ENCODE data around the gene NRL. TPM values are rescaled to one million over a fixed set of nuclear protein-coding genes. Genes with fewer than 3 reads are reported as not detected.

The NRL gene
- total RNA-seq, 1 donor from 2014 or later: 1.2 TPM

- TF ChIP-seq CTCF (conservative IDR thresholded peaks at IDR 0.05; ENCODE audit: low read depth, low read length): no peak
- H3K4me3 ChIP-seq (ENCODE audit: low read depth, low read length): no peak overlapping the region
- DNase-seq (ENCODE audit: low read depth): no peak
Measured at GRCh38 chr14:24076302-24076601, 38.5 kb downstream of the NRL start.

GRCh38 chr14:24075485-24076301, 39.1 kb downstream of the NRL start:
- DNase-seq (ENCODE audit: low read depth): no peak
- no peak for TF ChIP-seq CTCF (conservative IDR thresholded peaks at IDR 0.05; ENCODE audit: low read depth, low read length)
- no peak overlapping the region for H3K4me3 ChIP-seq (ENCODE audit: low read depth, low read length)

GRCh38 chr14:24074625-24075484, 39.9 kb downstream of the NRL start:
- H3K4me3 ChIP-seq (ENCODE audit: low read depth, low read length): no peak overlapping the region
- TF ChIP-seq CTCF (conservative IDR thresholded peaks at IDR 0.05; ENCODE audit: low read depth, low read length): no peak
- no peak for DNase-seq (ENCODE audit: low read depth)

GRCh38 chr14:24072881-24073877, 41.6 kb downstream of the NRL start:
- H3K4me3 ChIP-seq (ENCODE audit: low read depth, low read length): no peak overlapping the region
- TF ChIP-seq CTCF (conservative IDR thresholded peaks at IDR 0.05; ENCODE audit: low read depth, low read length): no peak
- DNase-seq (ENCODE audit: low read depth): no peak

- H3K4me3 ChIP-seq (ENCODE audit: low read depth, low read length): no peak overlapping the region
- TF ChIP-seq CTCF (conservative IDR thresholded peaks at IDR 0.05; ENCODE audit: low read depth, low read length): no peak
- DNase-seq (ENCODE audit: low read depth): no peak
Measured at GRCh38 chr14:24072436-24072835, 42.3 kb downstream of the NRL start.

- H3K4me3 ChIP-seq (ENCODE audit: low read depth, low read length): no peak overlapping the region
- TF ChIP-seq CTCF (conservative IDR thresholded peaks at IDR 0.05; ENCODE audit: low read depth, low read length): no peak
- no peak for DNase-seq (ENCODE audit: low read depth)
Measured at GRCh38 chr14:24071836-24072430, 42.8 kb downstream of the NRL start.
